ENCODE results near the gene CADPS2.

CADPS2 gene

GRCh38 chr7:122438006-122438405, 448.3 kb downstream of the CADPS2 start:
- Histone ChIP-seq H3K79me2 (ENCODE audit: low read length) (no peaks in the 10 kb centered on the region), H3K27me3 (replicated peaks; ENCODE audit: insufficient read depth, low read length) (no peaks in the 10 kb centered on the region), H4K20me1 (ENCODE audit: insufficient read depth, low read length) (no peaks in the 10 kb centered on the region), H3K4me3 (ENCODE audit: low read length) (no peak overlapping the region), H3K4me1 (ENCODE audit: low read length) (peaks cover 26% of the 10 kb centered on the region), H3K4me2 (ENCODE audit: low read depth, low read length) (no peak overlapping the region), H3K36me3 (replicated peaks; ENCODE audit: insufficient read depth, low read length) (0 out of 2 replicates have a peak, but pooled peaks cover 3% of the 10 kb centered on the region), H2AFZ (ENCODE audit: low read length) (no peak overlapping the region), H3K27ac (ENCODE audit: low read length) (no peak overlapping the region), H3F3A (ENCODE audit: insufficient read depth, low read length) (peaks cover 9% of the 10 kb centered on the region; the same call in 1 of the 2 replicates), H3K9me3 (replicated peaks; ENCODE audit: insufficient read depth, low read length) (no peaks in the 10 kb centered on the region), H3K9ac (ENCODE audit: low read length) (no peak overlapping the region), H3K9me2 (replicated peaks; ENCODE audit: insufficient read depth, low read length) (no peaks in the 10 kb centered on the region)
- DNase-seq = no peak
- TF ChIP-seq CTCF (IDR thresholded peaks at IDR 0.05; ENCODE audit: low read length) = no peak
- TF ChIP-seq EZH2phosphoT487 (IDR thresholded peaks at IDR 0.05; ENCODE audit: low read length) = no peak
- TF ChIP-seq EZH2 (optimal IDR thresholded peaks at IDR 0.05; ENCODE audit: low read depth, low read length) = no peak

GRCh38 chr7:122433765-122434164, 452.5 kb downstream of the CADPS2 start:
- no peak for DNase-seq
- H4K20me1 ChIP-seq (ENCODE audit: insufficient read depth, low read length) = no peaks in the 10 kb centered on the region
- peaks cover 16% of the 10 kb centered on the region for H3K4me1 ChIP-seq (ENCODE audit: low read length)
- H3K27me3 ChIP-seq (replicated peaks; ENCODE audit: insufficient read depth, low read length) = no peaks in the 10 kb centered on the region
- peaks cover 9% of the 10 kb centered on the region; the same call in 1 of the 2 replicates for H3F3A ChIP-seq (ENCODE audit: insufficient read depth, low read length)
- H3K4me3 ChIP-seq (ENCODE audit: low read length) = no peak overlapping the region
- H3K9me3 ChIP-seq (replicated peaks; ENCODE audit: insufficient read depth, low read length) = no peaks in the 10 kb centered on the region
- H2AFZ ChIP-seq (ENCODE audit: low read length) = no peak overlapping the region
- H3K9ac ChIP-seq (ENCODE audit: low read length) = no peak overlapping the region
- no peaks in the 10 kb centered on the region for H3K9me2 ChIP-seq (replicated peaks; ENCODE audit: insufficient read depth, low read length)
- H3K36me3 ChIP-seq (replicated peaks; ENCODE audit: insufficient read depth, low read length) = no peaks in the 10 kb centered on the region
- TF ChIP-seq EZH2 (optimal IDR thresholded peaks at IDR 0.05; ENCODE audit: low read depth, low read length) = no peak
- TF ChIP-seq EZH2phosphoT487 (IDR thresholded peaks at IDR 0.05; ENCODE audit: low read length) = no peak
- no peak for TF ChIP-seq CTCF (IDR thresholded peaks at IDR 0.05; ENCODE audit: low read length)
- no peak overlapping the region for H3K27ac ChIP-seq (ENCODE audit: low read length)
- no peaks in the 10 kb centered on the region for H3K79me2 ChIP-seq (ENCODE audit: low read length)
- H3K4me2 ChIP-seq (ENCODE audit: low read depth, low read length) = no peak overlapping the region

- no peak overlapping the region for H3K4me3 ChIP-seq (ENCODE audit: low read length)
- no peaks in the 10 kb centered on the region for H4K20me1 ChIP-seq (ENCODE audit: insufficient read depth, low read length)
- TF ChIP-seq CTCF (IDR thresholded peaks at IDR 0.05; ENCODE audit: low read length) (no peak), EZH2 (optimal IDR thresholded peaks at IDR 0.05; ENCODE audit: low read depth, low read length) (no peak), EZH2phosphoT487 (IDR thresholded peaks at IDR 0.05; ENCODE audit: low read length) (no peak)
- DNase-seq = no peak
- no peak overlapping the region for H2AFZ ChIP-seq (ENCODE audit: low read length)
- no peak overlapping the region for H3K9ac ChIP-seq (ENCODE audit: low read length)
- no peaks in the 10 kb centered on the region for H3K9me3 ChIP-seq (replicated peaks; ENCODE audit: insufficient read depth, low read length)
- H3K4me2 ChIP-seq (ENCODE audit: low read depth, low read length) = no peak overlapping the region
- H3K27me3 ChIP-seq (replicated peaks; ENCODE audit: insufficient read depth, low read length) = no peaks in the 10 kb centered on the region
- peaks cover 7% of the 10 kb centered on the region; the same call in 1 of the 2 replicates for H3F3A ChIP-seq (ENCODE audit: insufficient read depth, low read length)
- peaks cover 15% of the 10 kb centered on the region for H3K4me1 ChIP-seq (ENCODE audit: low read length)
- H3K36me3 ChIP-seq (replicated peaks; ENCODE audit: insufficient read depth, low read length) = no peaks in the 10 kb centered on the region
- H3K79me2 ChIP-seq (ENCODE audit: low read length) = no peaks in the 10 kb centered on the region
- H3K27ac ChIP-seq (ENCODE audit: low read length) = no peak overlapping the region
- no peaks in the 10 kb centered on the region for H3K9me2 ChIP-seq (replicated peaks; ENCODE audit: insufficient read depth, low read length)
Observed at GRCh38 chr7:122430710-122431109, 455.6 kb downstream of the CADPS2 start.

All from MM.1S (cell line).